ENCODE results near the gene EMP1. TPM values are rescaled to one million over a fixed set of nuclear protein-coding genes. Genes with fewer than 3 reads are reported as not detected.
A peak's percentile ranks its signal among the peaks of the same experiment; 100 is the strongest.

EMP1 gene
- polyA plus RNA-seq, 3 donors = 2.7 to 6.3 (median 3.1) TPM

DNA sequence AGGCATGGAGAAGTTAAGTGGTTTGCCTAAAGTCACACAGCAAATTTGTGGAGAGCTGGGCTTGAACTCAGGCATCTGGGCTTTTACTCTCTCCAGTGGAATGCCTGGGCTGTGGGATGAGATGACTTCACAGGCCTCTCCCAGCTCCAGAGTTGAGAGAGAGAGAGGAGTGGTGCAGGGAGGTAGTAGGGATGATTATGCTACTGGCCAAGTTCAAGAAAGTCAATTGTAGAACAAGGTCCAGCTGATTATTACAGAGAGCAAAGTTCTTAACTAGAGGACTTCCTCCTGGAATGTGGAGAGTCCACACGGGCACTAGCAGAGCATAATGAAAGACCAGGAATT, 769 bp upstream of the EMP1 start:
- Histone ChIP-seq H3K36me3 (replicated peaks in 1 of 2; ENCODE audit: control insufficient read depth in 1 of 2, insufficient read depth in 2 of 2, low read length in 2 of 2) (no peaks in the 10 kb centered on the region), H3K27ac (ENCODE audit: low read depth in 1 of 2, low read length in 2 of 2) (peak overlapping the region in 1 of 2 donors; percentile 66), H3K27me3 (ENCODE audit: control insufficient read depth in 2 of 2, insufficient read depth in 2 of 2, low read length in 2 of 2) (no peaks in the 10 kb centered on the region), H3K4me2 (replicated peaks; ENCODE audit: extremely low read depth, low read length, poor library complexity, severe bottlenecking) (no peak overlapping the region), H3K4me3 (replicated peaks in 1 of 3; ENCODE audit: low read depth in 2 of 3, low read length in 3 of 3) (no peak overlapping the region), H3K79me2 (ENCODE audit: insufficient read depth, low read length) (no peaks in the 10 kb centered on the region), H3K9ac (ENCODE audit: insufficient read depth, low read length, poor library complexity, severe bottlenecking) (no peak overlapping the region), H3K4me1 (ENCODE audit: control insufficient read depth in 1 of 2, insufficient read depth in 2 of 2, low read length in 2 of 2) (peaks cover 45% of the 10 kb centered on the region in 2 donors), H2AFZ (ENCODE audit: insufficient read depth, low read depth, low read length, poor library complexity, severe bottlenecking) (no peak overlapping the region), H3K9me3 (replicated peaks in 1 of 2; ENCODE audit: control insufficient read depth in 1 of 2, insufficient read depth in 1 of 2, low read length in 2 of 2) (no peaks in the 10 kb centered on the region), H4K20me1 (ENCODE audit: insufficient read depth, low read length) (no peaks in the 10 kb centered on the region)
- no peak for DNase-seq
- peak overlapping the region; percentile 54 to 91 (median 78) for H3K27ac Mint-ChIP-seq
- no peak overlapping the region for H3K4me3 Mint-ChIP-seq
- intact Hi-C loops (cut with micrococcal nuclease) = loop anchor here in 1 of 2 donors (2.0 kb wide), 2 partner anchors 31 to 95 kb away; no protein-coding TSS in a partner anchor
- peaks cover 4 to 9% (median 6%) of the 10 kb centered on the region in 3 donors for H3K27me3 Mint-ChIP-seq (ENCODE audit: low read depth in 3 of 3)
- WGBS (ENCODE audit: insufficient coverage) = 43% methylated on average over 1 of the region's 1 CpG
- peaks cover 0 to 2% of the 10 kb centered on the region in 2 donors for H3K36me3 Mint-ChIP-seq
- H3K4me1 Mint-ChIP-seq = peaks cover 58% of the 10 kb centered on the region
- peaks cover 0 to 4% (median 0%) of the 10 kb centered on the region in 7 donors for H3K9me3 Mint-ChIP-seq
- TF ChIP-seq, protein P1, sequence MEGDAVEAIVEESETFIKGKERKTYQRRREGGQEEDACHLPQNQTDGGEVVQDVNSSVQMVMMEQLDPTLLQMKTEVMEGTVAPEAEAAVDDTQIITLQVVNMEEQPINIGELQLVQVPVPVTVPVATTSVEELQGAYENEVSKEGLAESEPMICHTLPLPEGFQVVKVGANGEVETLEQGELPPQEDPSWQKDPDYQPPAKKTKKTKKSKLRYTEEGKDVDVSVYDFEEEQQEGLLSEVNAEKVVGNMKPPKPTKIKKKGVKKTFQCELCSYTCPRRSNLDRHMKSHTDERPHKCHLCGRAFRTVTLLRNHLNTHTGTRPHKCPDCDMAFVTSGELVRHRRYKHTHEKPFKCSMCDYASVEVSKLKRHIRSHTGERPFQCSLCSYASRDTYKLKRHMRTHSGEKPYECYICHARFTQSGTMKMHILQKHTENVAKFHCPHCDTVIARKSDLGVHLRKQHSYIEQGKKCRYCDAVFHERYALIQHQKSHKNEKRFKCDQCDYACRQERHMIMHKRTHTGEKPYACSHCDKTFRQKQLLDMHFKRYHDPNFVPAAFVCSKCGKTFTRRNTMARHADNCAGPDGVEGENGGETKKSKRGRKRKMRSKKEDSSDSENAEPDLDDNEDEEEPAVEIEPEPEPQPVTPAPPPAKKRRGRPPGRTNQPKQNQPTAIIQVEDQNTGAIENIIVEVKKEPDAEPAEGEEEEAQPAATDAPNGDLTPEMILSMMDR (IDR thresholded peaks at IDR 0.05) = no peak

DNA sequence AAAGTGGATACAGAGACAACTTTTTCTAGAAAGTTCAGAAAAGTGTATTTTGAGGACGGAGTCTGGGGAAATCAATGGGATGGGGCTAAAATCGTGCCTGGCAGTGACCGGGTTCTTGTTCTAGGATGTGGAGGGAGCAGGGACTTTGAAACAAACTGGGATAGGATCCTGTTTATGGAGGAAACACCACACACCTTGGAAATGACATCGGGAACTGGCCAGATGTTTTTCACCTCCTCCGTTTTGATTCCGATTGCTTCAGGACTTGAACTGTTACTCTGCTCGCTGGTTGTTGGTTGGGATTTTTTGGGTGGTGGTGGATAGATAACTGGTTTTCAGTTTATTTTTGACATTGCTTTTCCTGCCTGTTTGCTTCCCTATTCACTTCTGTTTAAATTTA, 506 bp downstream of the EMP1 start:
- no peaks in the 10 kb centered on the region for H3K79me2 ChIP-seq (ENCODE audit: insufficient read depth, low read length)
- peaks cover 61% of the 10 kb centered on the region for H3K4me1 Mint-ChIP-seq
- H2AFZ ChIP-seq (ENCODE audit: insufficient read depth, low read depth, low read length, poor library complexity, severe bottlenecking) = peak overlapping the region; percentile 30
- H3K27me3 Mint-ChIP-seq (ENCODE audit: low read depth in 3 of 3) = peaks cover 4 to 9% (median 9%) of the 10 kb centered on the region in 3 donors
- H3K9ac ChIP-seq (ENCODE audit: insufficient read depth, low read length, poor library complexity, severe bottlenecking) = peak overlapping the region; percentile 57
- H3K4me3 Mint-ChIP-seq = peak overlapping the region; percentile 84 to 89
- H3K27me3 ChIP-seq (ENCODE audit: control insufficient read depth in 2 of 2, insufficient read depth in 2 of 2, low read length in 2 of 2) = no peaks in the 10 kb centered on the region
- TF ChIP-seq, protein P1 (IDR thresholded peaks at IDR 0.05) = no peak
- DNase-seq = no peak
- H3K9me3 Mint-ChIP-seq = peaks cover 0 to 4% (median 0%) of the 10 kb centered on the region in 7 donors
- intact Hi-C loops (cut with micrococcal nuclease) = loop anchor here in 1 of 2 donors (2.0 kb wide), 2 partner anchors 32 to 96 kb away; no protein-coding TSS in a partner anchor
- peaks cover 45% of the 10 kb centered on the region in 2 donors for H3K4me1 ChIP-seq (ENCODE audit: control insufficient read depth in 1 of 2, insufficient read depth in 2 of 2, low read length in 2 of 2)
- H3K27ac ChIP-seq (ENCODE audit: low read depth in 1 of 2, low read length in 2 of 2) = peak overlapping the region in 1 of 2 donors; percentile 66
- peak overlapping the region; percentile 19 to 73 (median 39) for H3K4me3 ChIP-seq (replicated peaks in 1 of 3; ENCODE audit: low read depth in 2 of 3, low read length in 3 of 3)
- H3K27ac Mint-ChIP-seq = peak overlapping the region; percentile 54 to 91 (median 78)
- peak overlapping the region; percentile 82 for H3K4me2 ChIP-seq (replicated peaks; ENCODE audit: extremely low read depth, low read length, poor library complexity, severe bottlenecking)
- no peaks in the 10 kb centered on the region for H4K20me1 ChIP-seq (ENCODE audit: insufficient read depth, low read length)
- 52% methylated on average over 3 of the region's 7 CpGs for WGBS (ENCODE audit: insufficient coverage)
- no peaks in the 10 kb centered on the region for H3K9me3 ChIP-seq (replicated peaks in 1 of 2; ENCODE audit: control insufficient read depth in 1 of 2, insufficient read depth in 1 of 2, low read length in 2 of 2)
- no peaks in the 10 kb centered on the region for H3K36me3 ChIP-seq (replicated peaks in 1 of 2; ENCODE audit: control insufficient read depth in 1 of 2, insufficient read depth in 2 of 2, low read length in 2 of 2)
- peaks cover 0 to 2% of the 10 kb centered on the region in 2 donors for H3K36me3 Mint-ChIP-seq

Measured in CD14-positive monocyte (primary cell).